ENCODE measurements around the gene RTL1.

The RTL1 gene

GRCh38 chr14:100864206-100864605, 39.3 kb downstream of the RTL1 start:
- no peak overlapping the region for H3K4me3 ChIP-seq (ENCODE audit: low read depth, low read length)
- DNase-seq (ENCODE audit: low read depth, low spot score): no peak
- ChIA-PET CTCF (interaction anchor here (0.6 to 4.2 kb wide), 4 partner anchors 8 to 479 kb away, joined by 3 to 19 read pairs (median 6); no protein-coding TSS in a partner anchor), POLR2A (interaction anchor here (1.1 kb wide), 1 partner anchor 22 kb away, joined by 5 read pairs; no protein-coding TSS in a partner anchor)
- TF ChIP-seq CTCF (IDR thresholded peaks at IDR 0.05; ENCODE audit: insufficient read depth, low read length, missing control alignments): no peak

DNA sequence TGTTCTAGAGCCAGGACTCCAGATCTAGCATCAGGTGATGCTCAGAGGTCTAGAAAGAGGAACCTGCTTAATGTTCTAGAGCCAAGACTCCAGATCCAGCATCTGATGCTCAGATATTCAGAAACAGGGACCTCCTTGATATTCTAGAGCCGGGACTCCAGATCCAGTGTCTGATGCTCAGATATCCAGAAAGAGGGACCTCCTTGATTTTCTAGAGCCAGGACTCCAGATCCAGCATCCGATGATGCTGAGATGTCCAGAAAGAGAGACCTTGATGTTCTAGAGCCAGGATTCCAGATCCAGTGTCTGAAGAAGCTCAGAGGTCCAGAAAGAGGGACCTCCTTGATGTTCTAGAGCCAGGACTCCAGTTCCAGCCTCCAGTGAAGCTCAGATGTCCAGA, 40.7 kb downstream of the RTL1 start:
- no peak for DNase-seq (ENCODE audit: low read depth, low spot score)
- H3K4me3 ChIP-seq (ENCODE audit: low read depth, low read length): no peak overlapping the region
- CTCF ChIA-PET: interaction anchor here (1.7 to 4.2 kb wide), 2 partner anchors 9 to 11 kb away, joined by 5 to 19 read pairs; no protein-coding TSS in a partner anchor
- TF ChIP-seq CTCF (IDR thresholded peaks at IDR 0.05; ENCODE audit: insufficient read depth, low read length, missing control alignments): no peak
- POLR2A ChIA-PET: no interaction called here

DNA sequence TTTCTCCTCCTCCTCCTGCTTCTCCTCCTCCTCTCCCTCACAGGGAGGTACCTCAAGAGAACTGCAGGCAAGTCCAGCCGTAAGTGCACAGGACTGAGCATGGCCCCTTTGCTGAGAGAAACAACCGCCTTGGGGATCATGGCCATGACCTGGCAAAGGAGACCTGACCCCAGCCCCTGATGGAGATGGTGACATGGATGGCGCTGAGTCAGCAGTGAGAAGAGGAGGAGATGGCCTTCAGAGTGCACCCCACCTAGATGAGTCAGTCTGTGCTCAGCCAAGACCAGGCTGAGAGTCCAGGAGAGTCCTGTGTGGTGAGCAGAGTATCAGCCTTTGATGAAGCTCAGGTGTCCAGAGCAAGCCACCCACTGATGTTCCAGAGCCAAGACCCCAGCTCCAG, 41.2 kb downstream of the RTL1 start:
- ChIA-PET POLR2A (no interaction called here), CTCF (interaction anchor here (4.2 kb wide), 1 partner anchor 10 kb away, joined by 19 read pairs; no protein-coding TSS in a partner anchor)
- H3K4me3 ChIP-seq (ENCODE audit: low read depth, low read length): no peak overlapping the region
- no peak for TF ChIP-seq CTCF (IDR thresholded peaks at IDR 0.05; ENCODE audit: insufficient read depth, low read length, missing control alignments)
- DNase-seq (ENCODE audit: low read depth, low spot score): no peak

DNA sequence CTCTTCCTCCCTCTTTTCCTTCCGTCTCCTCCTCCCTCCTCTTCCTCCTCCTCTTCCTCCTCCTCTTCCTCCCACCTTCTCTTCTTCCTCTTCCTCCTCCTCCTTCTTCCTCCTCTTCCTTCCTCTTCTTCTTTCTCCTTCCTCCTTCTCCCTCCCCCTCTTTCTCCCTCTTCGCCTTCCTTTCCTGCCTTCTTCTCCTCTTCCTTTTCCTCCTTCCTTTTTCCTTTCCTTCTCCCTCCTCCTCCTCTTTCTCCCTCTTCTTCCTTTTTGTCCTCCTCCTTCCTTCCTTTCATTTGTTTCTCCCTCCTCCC, 41.6 kb downstream of the RTL1 start:
- ChIA-PET CTCF (no interaction called here), POLR2A (no interaction called here)
- no peak overlapping the region for H3K4me3 ChIP-seq (ENCODE audit: low read depth, low read length)
- TF ChIP-seq CTCF (IDR thresholded peaks at IDR 0.05; ENCODE audit: insufficient read depth, low read length, missing control alignments): no peak
- DNase-seq (ENCODE audit: low read depth, low spot score): no peak

- CTCF ChIA-PET: no interaction called here
- DNase-seq (ENCODE audit: low read depth, low spot score): no peak
- POLR2A ChIA-PET: no interaction called here
- H3K4me3 ChIP-seq (ENCODE audit: low read depth, low read length): no peak overlapping the region
- TF ChIP-seq CTCF (IDR thresholded peaks at IDR 0.05; ENCODE audit: insufficient read depth, low read length, missing control alignments): no peak
Observed at GRCh38 chr14:100861188-100861936, 42.2 kb downstream of the RTL1 start.

DNA sequence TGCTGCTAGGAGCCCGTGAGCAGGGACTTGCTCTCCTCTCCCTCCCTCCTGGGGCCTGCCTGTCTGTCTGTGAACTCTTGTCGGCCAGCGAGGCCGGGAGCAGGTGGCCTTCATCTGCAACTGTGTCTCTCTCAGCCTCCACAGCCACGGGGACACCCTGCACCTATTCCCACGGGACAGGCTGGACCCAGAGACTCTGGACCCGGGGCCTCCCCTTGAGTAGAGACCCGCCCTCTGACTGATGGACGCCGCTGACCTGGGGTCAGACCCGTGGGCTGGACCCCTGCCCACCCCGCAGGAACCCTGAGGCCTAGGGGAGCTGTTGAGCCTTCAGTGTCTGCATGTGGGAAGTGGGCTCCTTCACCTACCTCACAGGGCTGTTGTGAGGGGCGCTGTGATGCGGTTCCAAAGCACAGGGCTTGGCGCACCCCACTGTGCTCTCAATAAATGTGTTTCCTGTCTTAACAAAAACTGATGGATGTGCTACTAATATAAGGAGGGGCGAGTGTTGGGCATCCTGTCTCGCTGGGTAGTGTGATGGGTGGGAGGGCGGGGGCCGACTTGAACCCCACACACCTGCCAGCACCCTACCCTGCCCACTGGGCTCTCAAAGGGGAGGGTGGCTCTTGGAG, 42.9 kb downstream of the RTL1 start:
- ChIA-PET POLR2A (no interaction called here), CTCF (no interaction called here)
- H3K4me3 ChIP-seq (ENCODE audit: low read depth, low read length): no peak overlapping the region
- TF ChIP-seq CTCF (IDR thresholded peaks at IDR 0.05; ENCODE audit: insufficient read depth, low read length, missing control alignments): no peak
- DNase-seq (ENCODE audit: low read depth, low spot score): no peak
